Measurements from ENCODE around the gene SLC4A5. TPM values are rescaled to one million over a fixed set of nuclear protein-coding genes. Genes with fewer than 3 reads are reported as not detected.
A peak's percentile ranks its signal among the peaks of the same experiment; 100 is the strongest.

SLC4A5 gene
- polyA plus RNA-seq, 2 of the 4 experiments (the other 2 are of a cell fraction) = 0.50 to 1.1 TPM

DNA sequence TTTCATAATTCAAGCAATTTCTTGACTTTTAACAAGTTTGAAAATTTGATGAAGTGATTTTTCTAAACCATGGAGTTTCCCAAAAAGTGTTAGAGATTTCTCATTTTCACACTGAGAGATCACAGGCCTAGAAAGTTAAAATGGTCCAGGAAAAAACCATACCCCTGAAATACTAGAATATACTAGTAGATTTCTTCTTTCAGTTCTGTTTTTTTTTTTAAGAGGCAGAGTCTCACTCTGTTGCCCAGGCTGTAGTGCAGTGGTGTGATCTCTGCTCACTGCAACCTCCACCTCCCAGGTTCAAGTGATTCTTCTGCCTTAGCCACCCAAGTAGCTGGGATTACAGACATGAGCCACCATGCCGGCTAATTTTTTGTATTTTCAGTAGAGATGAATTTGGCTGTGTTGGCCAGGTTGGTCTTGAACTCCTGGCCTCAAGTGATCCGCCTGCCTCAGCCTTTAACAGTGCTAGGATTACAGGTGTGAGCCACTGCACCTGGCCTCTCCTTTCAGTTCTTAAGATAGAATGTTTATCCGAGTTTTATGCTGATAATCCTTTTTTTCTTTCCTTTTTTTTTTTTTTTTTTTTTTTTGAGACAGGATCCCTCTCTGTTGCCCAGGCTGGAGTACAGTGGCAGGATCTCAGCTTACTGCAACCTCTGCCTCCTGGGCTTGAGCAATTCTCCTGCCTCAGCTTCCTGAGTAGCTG, 130.4 kb downstream of the SLC4A5 start:
- WGBS (ENCODE audit: missing lambda C conversion rate) = 84% methylated on average over 3 of the region's 3 CpGs
- ATAC-seq = no peak
- CTCF ChIA-PET = interaction anchor here (0.7 kb wide), 1 partner anchor 48 kb away, joined by 3 read pairs; no protein-coding TSS in a partner anchor

GRCh38 chr2:74206180-74206688, 137.0 kb downstream of the SLC4A5 start:
- POLR2A ChIA-PET = interaction anchor here (1.2 to 1.6 kb wide), 4 partner anchors 8 to 28 kb away, joined by 4 to 6 read pairs (median 4); partner anchors contain the start of gene MOB1A
- Histone ChIP-seq H3K9me3 (no peaks in the 10 kb centered on the region), H3K27ac (no peak overlapping the region), H3K4me1 (peaks cover 51% of the 10 kb centered on the region), H3K4me2 (peak overlapping the region; percentile 30), H3K4me3 (no peak overlapping the region)
- peak; percentile 15 to 37; a peak in 3 of 6 replicates for ATAC-seq
- CTCF ChIA-PET = interaction anchor here (1.3 kb wide), 1 partner anchor 28 kb away, joined by 4 read pairs; the partner anchor contains the start of gene MOB1A
- no peak for FAIRE-seq
- WGBS (ENCODE audit: missing lambda C conversion rate) = 70% methylated on average over 6 of the region's 6 CpGs
- DNase-seq (ENCODE audit: low read depth in 1 of 2, low spot score in 1 of 2) = no peak
- TF ChIP-seq CEBPB (IDR thresholded peaks at IDR 0.05) (peak; percentile 59 to 81; a peak in 2 of 4 replicates), HOXA7 (CRISPR knock-in tag; IDR thresholded peaks at IDR 0.05) (no peak)

More for the DNA sequence above, 130.4 kb downstream of the SLC4A5 start:
- no peak overlapping the region for H3K27ac ChIP-seq
- no peak overlapping the region for H3K4me3 ChIP-seq
- DNase-seq (ENCODE audit: low read depth in 1 of 2, low spot score in 1 of 2) = no peak
- no peaks in the 10 kb centered on the region for H3K4me1 ChIP-seq
- H3K4me2 ChIP-seq = no peak overlapping the region
- TF ChIP-seq CHD4 (IDR thresholded peaks at IDR 0.05; ENCODE audit: borderline replicate concordance) (no peak), SMC3 (IDR thresholded peaks at IDR 0.05) (no peak), FOXS1 (CRISPR knock-in tag; IDR thresholded peaks at IDR 0.05) (no peak), JUN (IDR thresholded peaks at IDR 0.05) (no peak), HOXB13 (CRISPR knock-in tag; IDR thresholded peaks at IDR 0.05; ENCODE audit: low read depth) (no peak), MAFK (IDR thresholded peaks at IDR 0.05; ENCODE audit: partially characterized antibody) (no peak), ESRRA (IDR thresholded peaks at IDR 0.05; ENCODE audit: borderline replicate concordance, low read length) (no peak), HDAC2 (IDR thresholded peaks at IDR 0.05) (no peak)
- H3K9me3 ChIP-seq = no peaks in the 10 kb centered on the region
- FAIRE-seq = no peak
- POLR2A ChIA-PET = no interaction called here

GRCh38 chr2:74205596-74205995, 137.6 kb downstream of the SLC4A5 start:
- Histone ChIP-seq H3K4me3 (no peak overlapping the region), H3K4me2 (peak overlapping the region; percentile 30), H3K27ac (no peak overlapping the region), H3K4me1 (peaks cover 57% of the 10 kb centered on the region), H3K9me3 (no peaks in the 10 kb centered on the region)
- CTCF ChIA-PET = interaction anchor here (1.3 to 1.7 kb wide), 3 partner anchors 27 to 44 kb away, joined by 3 to 4 read pairs (median 4); partner anchors contain the start of gene MOB1A
- peak; percentile 26 to 37; a peak in 3 of 6 replicates for ATAC-seq
- POLR2A ChIA-PET = interaction anchor here (1.2 to 1.6 kb wide), 3 partner anchors 9 to 27 kb away, joined by 4 to 6 read pairs (median 5); partner anchors contain the start of gene MOB1A
- no peak for DNase-seq (ENCODE audit: low read depth in 1 of 2, low spot score in 1 of 2)
- no peak for TF ChIP-seq USF2 (IDR thresholded peaks at IDR 0.05)
- TF ChIP-seq KDM5A (IDR thresholded peaks at IDR 0.05) = no peak
- TF ChIP-seq ZSCAN20 (CRISPR knock-in tag; IDR thresholded peaks at IDR 0.05) = no peak
- TF ChIP-seq RNF2 (IDR thresholded peaks at IDR 0.05; ENCODE audit: borderline replicate concordance, low read depth) = no peak
- no peak for TF ChIP-seq HOXA7 (CRISPR knock-in tag; IDR thresholded peaks at IDR 0.05)
- TF ChIP-seq SREBF2 (IDR thresholded peaks at IDR 0.05) = no peak
- no peak for TF ChIP-seq NR3C1 (IDR thresholded peaks at IDR 0.05)
- no peak for TF ChIP-seq CHD4 (IDR thresholded peaks at IDR 0.05; ENCODE audit: borderline replicate concordance)
- no peak for FAIRE-seq
- 68% methylated on average over 6 of the region's 6 CpGs for WGBS (ENCODE audit: missing lambda C conversion rate)

DNA sequence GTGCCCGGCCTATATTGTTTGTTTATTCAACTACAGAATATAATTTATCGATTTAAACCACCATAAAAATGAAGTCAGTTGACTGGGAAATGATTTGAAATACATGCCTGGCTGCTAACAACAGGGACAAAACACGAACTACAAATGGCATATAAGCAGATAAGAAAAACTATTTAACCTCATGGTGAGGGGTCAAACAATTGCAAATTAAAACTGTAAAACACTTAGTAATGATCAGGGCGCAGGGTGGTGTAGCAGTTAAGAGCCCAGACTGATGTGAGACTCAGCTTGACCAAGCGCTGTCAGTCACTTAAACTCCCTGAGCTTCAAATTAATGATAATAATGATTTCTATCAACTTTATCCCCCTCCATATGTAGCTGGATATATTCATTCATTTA, 138.1 kb downstream of the SLC4A5 start:
- TF ChIP-seq NR3C1 (IDR thresholded peaks at IDR 0.05) (no peak), HMGXB4 (CRISPR knock-in tag; IDR thresholded peaks at IDR 0.05; ENCODE audit: borderline replicate concordance) (no peak), FOSB (CRISPR knock-in tag; IDR thresholded peaks at IDR 0.05) (no peak), HDAC2 (IDR thresholded peaks at IDR 0.05) (no peak), HEYL (CRISPR knock-in tag; IDR thresholded peaks at IDR 0.05) (no peak), RFX5 (IDR thresholded peaks at IDR 0.05) (no peak), CBX2 (IDR thresholded peaks at IDR 0.05; ENCODE audit: borderline replicate concordance, low read depth) (no peak), SREBF2 (IDR thresholded peaks at IDR 0.05) (no peak), CEBPB (IDR thresholded peaks at IDR 0.05) (no peak), MAFK (IDR thresholded peaks at IDR 0.05; ENCODE audit: partially characterized antibody) (no peak), RNF2 (IDR thresholded peaks at IDR 0.05; ENCODE audit: borderline replicate concordance, low read depth) (no peak), E2F6 (IDR thresholded peaks at IDR 0.05; ENCODE audit: borderline replicate concordance, low read depth) (no peak), FOSL2 (IDR thresholded peaks at IDR 0.05) (no peak), FOSL2 (CRISPR knock-in tag; IDR thresholded peaks at IDR 0.05) (no peak)
- H3K9me3 ChIP-seq = no peaks in the 10 kb centered on the region
- DNase-seq (ENCODE audit: low read depth in 1 of 2, low spot score in 1 of 2) = no peak
- peaks cover 62% of the 10 kb centered on the region for H3K4me1 ChIP-seq
- ChIA-PET POLR2A (interaction anchor here (1.0 to 1.6 kb wide), 2 partner anchors 9 to 27 kb away, joined by 5 to 6 read pairs; partner anchors contain the start of gene MOB1A), CTCF (interaction anchor here (0.6 to 1.7 kb wide), 5 partner anchors 9 to 44 kb away, joined by 3 to 4 read pairs (median 3); partner anchors contain the start of gene MOB1A)
- ATAC-seq = no peak; a peak in 1 of 6 replicates
- 79% methylated on average over 5 of the region's 5 CpGs for WGBS (ENCODE audit: missing lambda C conversion rate)
- no peak overlapping the region for H3K27ac ChIP-seq
- no peak for FAIRE-seq
- H3K4me2 ChIP-seq = peak overlapping the region; percentile 30
- no peak overlapping the region for H3K4me3 ChIP-seq

Measured in A549 (cell line).